DOHH2 (cell line): Measurements from ENCODE around the gene CAMTA1.

Source experiments
- EZH2phosphoT487 ChIP-seq: fragments of 200-600 bp; sonication (generic); IDR thresholded peaks from 2 replicates; pipeline ENCODE4 v1.6.1; 2017; ENCODE audit warnings: borderline replicate concordance, mild to moderate bottlenecking, antibody characterized with exemption, low read length, moderate library complexity, mixed read lengths
- TF ChIP-seq, protein P1 (sequence below): fragments of 200-600 bp; sonication (generic); IDR thresholded peaks from one replicate; pipeline ENCODE4 v1.5.1; 2014; ENCODE audit warnings: antibody characterized with exemption, mild to moderate bottlenecking, low read depth, low read length; ENCODE audit not compliant: poor library complexity, severe bottlenecking

DNA sequence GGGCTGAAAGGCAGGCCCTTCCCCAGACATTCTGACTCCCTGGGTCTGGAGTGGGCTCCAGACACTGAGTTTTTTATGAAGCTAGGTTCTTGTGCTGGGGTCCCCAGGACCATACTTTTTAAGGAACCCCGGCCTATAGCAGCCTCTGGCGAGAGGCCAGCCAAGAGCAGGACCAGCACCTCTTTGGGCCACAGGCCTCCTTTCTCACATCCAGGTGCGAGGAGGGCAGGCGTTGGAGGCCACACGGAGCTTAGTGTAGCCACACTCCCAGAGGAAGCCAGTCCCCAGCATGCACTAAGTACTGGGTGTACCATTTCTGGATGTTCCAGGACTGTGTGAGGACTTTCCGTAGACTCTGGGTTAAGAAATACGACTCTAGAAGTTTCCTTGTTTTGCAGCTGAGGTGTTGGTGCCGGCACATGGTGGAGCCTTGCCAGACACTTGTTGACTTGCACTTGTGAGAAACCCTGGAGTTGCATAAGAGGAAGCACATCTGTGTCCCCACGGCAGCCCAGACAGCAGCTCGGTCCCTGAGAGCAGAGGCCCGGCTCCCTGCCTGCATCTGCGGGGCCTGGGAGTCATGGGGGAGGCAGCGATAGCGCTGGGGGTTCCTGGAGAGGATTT, 863.6 kb downstream of the CAMTA1 start:
- TF ChIP-seq, protein P1, sequence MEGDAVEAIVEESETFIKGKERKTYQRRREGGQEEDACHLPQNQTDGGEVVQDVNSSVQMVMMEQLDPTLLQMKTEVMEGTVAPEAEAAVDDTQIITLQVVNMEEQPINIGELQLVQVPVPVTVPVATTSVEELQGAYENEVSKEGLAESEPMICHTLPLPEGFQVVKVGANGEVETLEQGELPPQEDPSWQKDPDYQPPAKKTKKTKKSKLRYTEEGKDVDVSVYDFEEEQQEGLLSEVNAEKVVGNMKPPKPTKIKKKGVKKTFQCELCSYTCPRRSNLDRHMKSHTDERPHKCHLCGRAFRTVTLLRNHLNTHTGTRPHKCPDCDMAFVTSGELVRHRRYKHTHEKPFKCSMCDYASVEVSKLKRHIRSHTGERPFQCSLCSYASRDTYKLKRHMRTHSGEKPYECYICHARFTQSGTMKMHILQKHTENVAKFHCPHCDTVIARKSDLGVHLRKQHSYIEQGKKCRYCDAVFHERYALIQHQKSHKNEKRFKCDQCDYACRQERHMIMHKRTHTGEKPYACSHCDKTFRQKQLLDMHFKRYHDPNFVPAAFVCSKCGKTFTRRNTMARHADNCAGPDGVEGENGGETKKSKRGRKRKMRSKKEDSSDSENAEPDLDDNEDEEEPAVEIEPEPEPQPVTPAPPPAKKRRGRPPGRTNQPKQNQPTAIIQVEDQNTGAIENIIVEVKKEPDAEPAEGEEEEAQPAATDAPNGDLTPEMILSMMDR: no peak
- TF ChIP-seq EZH2phosphoT487: no peak
